Activated T-cell treated with anti-CD3 and anti-CD28 coated beads for 48 hours (primary cell): ENCODE measurements around the gene PLCG2.
"Not testable (repeated sequence)": the region's sequence is repeated elsewhere in the genome, so short reads cannot be mapped to it uniquely, and the experiment has no call there.

ENCODE experiments used
- DNase-seq: peaks from one replicate; pipeline ENCODE4 v3.0.0-alpha.2; 2020; ENCODE audit warnings: low read depth

Gene PLCG2

GRCh38 chr16:81846105-81846504 lies 67.0 kb downstream of the PLCG2 start:
- DNase-seq = no peak

- DNase-seq = no peak
Measured at GRCh38 chr16:81848306-81848853, 69.3 kb downstream of the PLCG2 start.

GRCh38 chr16:81850197-81850944 lies 71.3 kb downstream of the PLCG2 start:
- DNase-seq = no peak

GRCh38 chr16:81852347-81852746 lies 73.3 kb downstream of the PLCG2 start:
- no peak for DNase-seq

- no peak for DNase-seq
Measured at GRCh38 chr16:81855552-81856153, 76.6 kb downstream of the PLCG2 start.

- DNase-seq = no peak
Measured at GRCh38 chr16:81860287-81861266, 81.5 kb downstream of the PLCG2 start.

- DNase-seq = no peak
Measured at GRCh38 chr16:81861503-81861902, 82.4 kb downstream of the PLCG2 start.

- no peak for DNase-seq
Measured at GRCh38 chr16:81861915-81862314, 82.8 kb downstream of the PLCG2 start.

- no peak for DNase-seq
Measured at GRCh38 chr16:81863630-81864352, 84.7 kb downstream of the PLCG2 start.

- no peak for DNase-seq
Measured at GRCh38 chr16:81864646-81865382, 85.7 kb downstream of the PLCG2 start.

GRCh38 chr16:81866820-81867440 lies 87.8 kb downstream of the PLCG2 start:
- DNase-seq = no peak

GRCh38 chr16:81868057-81868748 lies 89.1 kb downstream of the PLCG2 start:
- DNase-seq = no peak

GRCh38 chr16:81869326-81869725 lies 90.2 kb downstream of the PLCG2 start:
- no peak for DNase-seq

- DNase-seq = no peak
Measured at GRCh38 chr16:81873206-81873605, 94.1 kb downstream of the PLCG2 start.

GRCh38 chr16:81873843-81874752 lies 95.0 kb downstream of the PLCG2 start:
- DNase-seq = peak; percentile 41

GRCh38 chr16:81875461-81875860 lies 96.4 kb downstream of the PLCG2 start:
- DNase-seq = no peak

GRCh38 chr16:81876273-81876900 lies 97.3 kb downstream of the PLCG2 start:
- DNase-seq = no peak

GRCh38 chr16:81877490-81877889 lies 98.4 kb downstream of the PLCG2 start:
- DNase-seq = not testable (repeated sequence)
